WTC11 (cell line): ENCODE measurements around the gene TOB1. TPM values are rescaled to one million over a fixed set of nuclear protein-coding genes. Genes with fewer than 3 reads are reported as not detected.

Source experiments
- ATAC-seq: fragments of 200-7000 bp; cut with Tn5 transposase; 2 replicates; pipeline ENCODE4 v1.10.0; 2021; ENCODE audit warnings: mild to moderate bottlenecking, moderate library complexity
- CTCF ChIA-PET: fragments of 300-600 bp; sonication (Branson Sonifier 250); formaldehyde crosslinking; loops from one replicate; lab custom pipeline; 2021; ENCODE audit warnings: antibody characterized with exemption; lab: Charles Lee
- POLR2A ChIA-PET: fragments of 350-600 bp; sonication (Branson Sonifier 250); formaldehyde crosslinking; loops from one replicate; lab custom pipeline; 2021; ENCODE audit warnings: antibody characterized with exemption; lab: Charles Lee
- DNase-seq: peaks from one replicate; pipeline ENCODE4 v3.0.0; 2021; ENCODE audit warnings: low spot score
- H3K27ac Mint-ChIP-seq: 2 replicates; pipeline ENCODE4 v1.8.0; 2021; ENCODE audit warnings: mixed read lengths
- H3K27me3 Mint-ChIP-seq: 2 replicates; pipeline ENCODE4 v1.8.0; 2021; ENCODE audit warnings: low read depth, mild to moderate bottlenecking, moderate library complexity, mixed read lengths
- H3K36me3 Mint-ChIP-seq: 2 replicates; pipeline ENCODE4 v1.8.0; 2021; ENCODE audit warnings: mixed read lengths
- H3K4me1 Mint-ChIP-seq: 2 replicates; pipeline ENCODE4 v1.8.0; 2022; ENCODE audit warnings: mixed read lengths
- H3K4me3 Mint-ChIP-seq: 2 replicates; pipeline ENCODE4 v1.8.0; 2021; ENCODE audit warnings: mild to moderate bottlenecking, moderate library complexity, mixed read lengths
- H3K9me3 Mint-ChIP-seq: 2 replicates; pipeline ENCODE4 v1.8.0; 2021; ENCODE audit warnings: mixed read lengths
- ATF1 ChIP-seq: sonication (generic); formaldehyde crosslinking; IDR thresholded peaks from 2 replicates; pipeline ENCODE4 v1.8.1; 2023; ENCODE audit warnings: mild to moderate bottlenecking, moderate library complexity, missing genetic modification reagents
- CDX4 ChIP-seq: fragments of 250-450 bp; sonication (Bioruptor Pico); IDR thresholded peaks from 2 replicates; pipeline ENCODE4 v1.9.0; 2021; ENCODE audit warnings: moderate library complexity, mild to moderate bottlenecking, inconsistent platforms, borderline replicate concordance
- CREB1 ChIP-seq: sonication (generic); formaldehyde crosslinking; IDR thresholded peaks from 2 replicates; pipeline ENCODE4 v1.8.0; 2023; ENCODE audit warnings: mild to moderate bottlenecking, missing genetic modification reagents
- E2F1 ChIP-seq: sonication (generic); formaldehyde crosslinking; IDR thresholded peaks from 2 replicates; pipeline ENCODE4 v1.8.0; 2022; ENCODE audit warnings: mild to moderate bottlenecking, missing genetic modification reagents
- E2F4 ChIP-seq: sonication (generic); formaldehyde crosslinking; IDR thresholded peaks from 2 replicates; pipeline ENCODE4 v1.8.1; 2022; ENCODE audit warnings: low read depth, mild to moderate bottlenecking, moderate library complexity, missing genetic modification reagents, borderline replicate concordance
- GABPB1 ChIP-seq: sonication (generic); formaldehyde crosslinking; IDR thresholded peaks from 2 replicates; pipeline ENCODE4 v1.8.1; 2023; ENCODE audit warnings: mild to moderate bottlenecking, missing genetic modification reagents
- MLX ChIP-seq: sonication (generic); formaldehyde crosslinking; IDR thresholded peaks from 2 replicates; pipeline ENCODE4 v1.8.1; 2023; ENCODE audit warnings: mild to moderate bottlenecking, missing genetic modification reagents, moderate library complexity
- RORB ChIP-seq: fragments of 250-450 bp; sonication (Bioruptor Pico); IDR thresholded peaks from 2 replicates; pipeline ENCODE4 v1.9.0; 2021; ENCODE audit warnings: mild to moderate bottlenecking
- SMAD4 ChIP-seq: sonication (generic); formaldehyde crosslinking; IDR thresholded peaks from 2 replicates; pipeline ENCODE4 v1.8.0; 2022; ENCODE audit warnings: mild to moderate bottlenecking, missing genetic modification reagents
- TEAD4 ChIP-seq: sonication (generic); formaldehyde crosslinking; IDR thresholded peaks from 2 replicates; pipeline ENCODE4 v1.8.0; 2022; ENCODE audit warnings: mild to moderate bottlenecking, missing genetic modification reagents
- TP53 ChIP-seq: sonication (generic); formaldehyde crosslinking; IDR thresholded peaks from 2 replicates; pipeline ENCODE4 v1.8.1; 2023; ENCODE audit warnings: mild to moderate bottlenecking, missing genetic modification reagents
- USF1 ChIP-seq: sonication (generic); formaldehyde crosslinking; IDR thresholded peaks from 2 replicates; pipeline ENCODE4 v1.8.0; 2022; ENCODE audit warnings: mild to moderate bottlenecking, missing genetic modification reagents
- USF2 ChIP-seq: sonication (generic); formaldehyde crosslinking; IDR thresholded peaks from 2 replicates; pipeline ENCODE4 v1.8.1; 2023; ENCODE audit warnings: mild to moderate bottlenecking, missing genetic modification reagents, moderate library complexity
- ZNF416 ChIP-seq: fragments of 250-450 bp; sonication (Bioruptor Pico); IDR thresholded peaks from 2 replicates; pipeline ENCODE4 v1.9.0; 2021; ENCODE audit warnings: mild to moderate bottlenecking, inconsistent platforms
- total RNA-seq: library from RNA; stranded (reverse); gene quantifications from 3 replicates; pipeline ENCODE4 v1.2.3, GENCODE V29; 2021

Gene TOB1
- total RNA-seq, 1 experiment from 2014 or later, result 36.0 TPM

GRCh38 chr17:50847566-50847965 lies 18.6 kb downstream of the TOB1 start (continued):
- TF ChIP-seq E2F1 (CRISPR knock-in tag) (no peak), ATF1 (CRISPR knock-in tag) (no peak), E2F4 (CRISPR knock-in tag) (no peak), SMAD4 (no peak), TEAD4 (CRISPR knock-in tag) (no peak), TP53 (CRISPR knock-in tag) (no peak), RORB (no peak), MLX (no peak), CREB1 (no peak)

GRCh38 chr17:50845240-50846147 lies 20.7 kb downstream of the TOB1 start:
- Mint-ChIP-seq H3K27ac (no peak overlapping the region; the same call in 1 of the 2 replicates), H3K36me3 (no peaks in the 10 kb centered on the region), H3K27me3 (no peaks in the 10 kb centered on the region), H3K4me1 (peaks cover 9% of the 10 kb centered on the region), H3K4me3 (no peak overlapping the region), H3K9me3 (no peaks in the 10 kb centered on the region)
- ATAC-seq (0 out of 2 replicates have a peak, but pooled peaks have one; percentile 7), DNase-seq (no peak)
- TF ChIP-seq USF2 (CRISPR knock-in tag), result peak; percentile 19; the same call in 1 of the 2 replicates
- TF ChIP-seq USF1 (CRISPR knock-in tag), result peak; percentile 17; the same call in 1 of the 2 replicates
- TF ChIP-seq CDX4 (CRISPR knock-in tag), result no peak
- ChIA-PET CTCF (interaction anchor here (0.7 to 9.0 kb wide), 6 partner anchors 39 to 109 kb away, joined by 3 to 233 read pairs (median 4); no protein-coding TSS in a partner anchor), POLR2A (interaction anchor here (0.7 to 0.8 kb wide), 2 partner anchors 20 to 21 kb away, joined by 3 read pairs; partner anchors contain the start of gene TOB1)

- H3K27me3 Mint-ChIP-seq, result no peaks in the 10 kb centered on the region
- ATAC-seq (no peak), DNase-seq (no peak)
- no peaks in the 10 kb centered on the region for H3K9me3 Mint-ChIP-seq
- H3K4me1 Mint-ChIP-seq, result peaks cover 9% of the 10 kb centered on the region
- CTCF ChIA-PET, result interaction anchor here (1.2 to 9.0 kb wide), 4 partner anchors 8 to 113 kb away, joined by 4 to 233 read pairs (median 6); no protein-coding TSS in a partner anchor
- no peaks in the 10 kb centered on the region for H3K36me3 Mint-ChIP-seq
- no peak overlapping the region for H3K27ac Mint-ChIP-seq
- no peak overlapping the region for H3K4me3 Mint-ChIP-seq
- TF ChIP-seq GABPB1 (CRISPR knock-in tag) (peak; percentile 58; the same call in 1 of the 2 replicates), ZNF416 (CRISPR knock-in tag) (no peak)
- POLR2A ChIA-PET, result interaction anchor here (1.4 kb wide), 1 partner anchor 110 kb away, joined by 3 read pairs; no protein-coding TSS in a partner anchor
Measured at GRCh38 chr17:50844117-50844700, 21.9 kb downstream of the TOB1 start.
